Activated CD8-positive, alpha-beta memory T cell treated with anti-CD3 and anti-CD28 coated beads, Interleukin-2, amount 50 U/mL, for 48 hours (primary cell): ENCODE results near the gene TTF1.
A peak's percentile ranks its signal among the peaks of the same experiment; 100 is the strongest.

ENCODE experiments used
- DNase-seq: peaks from one replicate; pipeline ENCODE4 v3.0.0-alpha.2; 2020

The TTF1 gene

GRCh38 chr9:132365986-132366385 lies 40.7 kb downstream of the TTF1 start:
- DNase-seq = no peak

GRCh38 chr9:132364068-132364467 lies 42.6 kb downstream of the TTF1 start:
- DNase-seq = no peak

GRCh38 chr9:132357764-132358163 lies 48.9 kb downstream of the TTF1 start:
- DNase-seq = no peak

GRCh38 chr9:132356324-132356924 lies 50.2 kb downstream of the TTF1 start:
- DNase-seq = no peak

- DNase-seq = peak; percentile 99
These were observed 51.8 kb downstream of the TTF1 start, which contains the start of gene SETX for GRCh38 chr9:132354637-132355355. SETX (minus strand) TSS chr9:132354986; CDS start chr9:132349428, 5,558 bp downstream.

GRCh38 chr9:132351404-132352045 lies 55.1 kb downstream of the TTF1 start:
- DNase-seq = no peak

- no peak for DNase-seq
These were observed 55.8 kb downstream of the TTF1 start for GRCh38 chr9:132350861-132351315.

- no peak for DNase-seq
These were observed 58.0 kb downstream of the TTF1 start for GRCh38 chr9:132348676-132349075.

GRCh38 chr9:132346177-132346576 lies 60.5 kb downstream of the TTF1 start:
- no peak for DNase-seq

GRCh38 chr9:132341177-132341840 lies 65.3 kb downstream of the TTF1 start:
- DNase-seq = no peak

- no peak for DNase-seq
These were observed 72.3 kb downstream of the TTF1 start for GRCh38 chr9:132334364-132334763.

GRCh38 chr9:132333556-132333955 lies 73.1 kb downstream of the TTF1 start:
- no peak for DNase-seq

- DNase-seq = no peak
These were observed 78.1 kb downstream of the TTF1 start for GRCh38 chr9:132328580-132328979.

GRCh38 chr9:132327537-132327936 lies 79.1 kb downstream of the TTF1 start:
- DNase-seq = no peak
